Natural killer cell (primary cell): ENCODE measurements around the gene GRM7. TPM values are rescaled to one million over a fixed set of nuclear protein-coding genes. Genes with fewer than 3 reads are reported as not detected.

Experiments used
- ATAC-seq, 3 donors: fragments of 150-1000 bp in 2 of 3; fragments of 200-7000 bp in 1 of 3; cut with Tn5 transposase; 1 replicate in 1 of 3; 2 replicates in 2 of 3; pipeline ENCODE4 v1.10.0; 2021; ENCODE audit warnings: mild to moderate bottlenecking in 2 of 3, moderate library complexity in 2 of 3
- DNase-seq, 2 donors: peaks; one replicate each; pipeline versions ENCODE4 v3.0.0 to v3.0.0-alpha.2; 2013 to 2021; ENCODE audit warnings: mixed read lengths in 1 of 2
- H3K27ac ChIP-seq: one replicate; pipeline ENCODE4 v1.5.1; 2013; ENCODE audit warnings: mild to moderate bottlenecking, low read length
- H3K27me3 ChIP-seq: one replicate; pipeline ENCODE4 v1.6.1; 2013; ENCODE audit warnings: low read length; ENCODE audit not compliant: control insufficient read depth, insufficient read depth
- H3K36me3 ChIP-seq: one replicate; pipeline ENCODE4 v1.6.1; 2013; ENCODE audit warnings: low read length; ENCODE audit not compliant: control insufficient read depth, insufficient read depth
- H3K4me1 ChIP-seq: one replicate; pipeline ENCODE4 v1.6.1; 2013; ENCODE audit warnings: low read length; ENCODE audit not compliant: control insufficient read depth, insufficient read depth
- H3K4me3 ChIP-seq: one replicate; pipeline ENCODE4 v1.5.1; 2013; ENCODE audit warnings: low read length
- H3K9me3 ChIP-seq: one replicate; pipeline ENCODE4 v1.6.1; 2013; ENCODE audit warnings: low read length; ENCODE audit not compliant: control insufficient read depth, insufficient read depth
- H3K27ac Mint-ChIP-seq, 2 donors: one replicate each; pipeline ENCODE4 v1.8.0; 2022; ENCODE audit warnings: mild to moderate bottlenecking in 2 of 2, mixed read lengths in 2 of 2, moderate library complexity in 1 of 2
- H3K27me3 Mint-ChIP-seq, 2 donors: one replicate each; pipeline ENCODE4 v1.8.0; 2022; ENCODE audit warnings: low read depth in 2 of 2, mixed read lengths in 2 of 2
- H3K36me3 Mint-ChIP-seq: one replicate; pipeline ENCODE4 v1.8.0; 2022; ENCODE audit warnings: mixed read lengths
- H3K4me1 Mint-ChIP-seq, 2 donors: one replicate each; pipeline ENCODE4 v1.8.0; 2022; ENCODE audit warnings: mixed read lengths in 2 of 2
- H3K4me3 Mint-ChIP-seq: one replicate; pipeline ENCODE4 v1.8.0; 2022; ENCODE audit warnings: mild to moderate bottlenecking, moderate library complexity, mixed read lengths
- H3K9me3 Mint-ChIP-seq, 2 donors: one replicate each; pipeline ENCODE4 v1.8.0; 2022; ENCODE audit warnings: mixed read lengths in 2 of 2
- WGBS: methylation state at CpG from one replicate; pipeline ENCODE4 v1.1.7; 2013; ENCODE audit warnings: missing lambda C conversion rate; ENCODE audit not compliant: insufficient coverage; 5-methylcytosine and 5-hydroxymethylcytosine counted together
- intact Hi-C: fragments of 100-400 bp; cut with micrococcal nuclease; formaldehyde crosslinking; loops from one replicate; pipeline ENCODE4 v1.14.2; 2022
- total RNA-seq, 4 donors: library from RNA; stranded (reverse); fragments of 120-200 nt in 1 of 4; gene quantifications; one replicate each; pipeline versions ENCODE4 v1.2.3 to v1.2.4, GENCODE V29; 2013 to 2022
- TF ChIP-seq, protein P1 (sequence below): fragments of 200-600 bp; IDR thresholded peaks from one replicate; pipeline ENCODE4 v1.8.0; 2022; ENCODE audit warnings: antibody characterized with exemption

The GRM7 gene
- total RNA-seq, 3 donors from 2014 or later (not counting 1 experiment from before 2014, with no cell fraction given), result not detected

DNA sequence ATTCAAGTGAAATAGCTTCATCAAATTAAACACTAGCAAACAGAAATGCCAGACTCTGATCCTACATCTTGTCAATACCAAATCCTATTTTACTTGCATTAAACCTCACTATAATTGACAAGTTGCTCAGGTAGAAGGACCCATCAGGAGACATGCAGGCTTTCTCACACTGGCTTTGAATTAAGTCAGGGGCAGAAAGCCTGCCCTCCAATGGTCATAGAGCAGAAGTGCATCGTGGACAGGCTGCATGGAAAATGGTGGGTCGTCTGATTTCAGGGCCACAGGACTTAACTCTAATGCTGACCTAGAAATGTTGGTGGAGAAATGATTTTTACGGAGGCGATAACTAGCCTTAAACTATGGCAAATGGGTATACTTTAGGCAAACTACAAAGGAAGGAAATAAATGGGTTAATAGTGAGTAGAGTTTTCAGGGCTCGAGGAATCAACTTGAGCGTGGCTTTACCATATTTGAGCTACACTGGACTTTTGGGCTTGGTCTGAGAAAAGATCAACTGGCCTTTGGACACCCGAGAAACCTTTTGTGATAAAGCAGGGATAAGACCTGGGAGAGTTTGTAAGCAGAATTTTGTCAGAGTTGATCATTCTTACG, 283.9 kb downstream of the GRM7 start:
- Histone ChIP-seq H3K36me3 (no peaks in the 10 kb centered on the region), H3K27ac (no peak overlapping the region), H3K4me3 (no peak overlapping the region), H3K4me1 (no peaks in the 10 kb centered on the region), H3K27me3 (no peaks in the 10 kb centered on the region), H3K9me3 (no peaks in the 10 kb centered on the region)
- Mint-ChIP-seq H3K27me3 (no peaks in the 10 kb centered on the region), H3K4me3 (no peak overlapping the region), H3K27ac (no peak overlapping the region), H3K4me1 (no peaks in the 10 kb centered on the region), H3K36me3 (no peaks in the 10 kb centered on the region), H3K9me3 (no peaks in the 10 kb centered on the region)
- no peak for DNase-seq
- TF ChIP-seq, protein P1, sequence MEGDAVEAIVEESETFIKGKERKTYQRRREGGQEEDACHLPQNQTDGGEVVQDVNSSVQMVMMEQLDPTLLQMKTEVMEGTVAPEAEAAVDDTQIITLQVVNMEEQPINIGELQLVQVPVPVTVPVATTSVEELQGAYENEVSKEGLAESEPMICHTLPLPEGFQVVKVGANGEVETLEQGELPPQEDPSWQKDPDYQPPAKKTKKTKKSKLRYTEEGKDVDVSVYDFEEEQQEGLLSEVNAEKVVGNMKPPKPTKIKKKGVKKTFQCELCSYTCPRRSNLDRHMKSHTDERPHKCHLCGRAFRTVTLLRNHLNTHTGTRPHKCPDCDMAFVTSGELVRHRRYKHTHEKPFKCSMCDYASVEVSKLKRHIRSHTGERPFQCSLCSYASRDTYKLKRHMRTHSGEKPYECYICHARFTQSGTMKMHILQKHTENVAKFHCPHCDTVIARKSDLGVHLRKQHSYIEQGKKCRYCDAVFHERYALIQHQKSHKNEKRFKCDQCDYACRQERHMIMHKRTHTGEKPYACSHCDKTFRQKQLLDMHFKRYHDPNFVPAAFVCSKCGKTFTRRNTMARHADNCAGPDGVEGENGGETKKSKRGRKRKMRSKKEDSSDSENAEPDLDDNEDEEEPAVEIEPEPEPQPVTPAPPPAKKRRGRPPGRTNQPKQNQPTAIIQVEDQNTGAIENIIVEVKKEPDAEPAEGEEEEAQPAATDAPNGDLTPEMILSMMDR, result no peak
- WGBS, result 66% methylated on average over 8 of the region's 8 CpGs
- ATAC-seq, result no peak
- intact Hi-C loops, result no loop called here

DNA sequence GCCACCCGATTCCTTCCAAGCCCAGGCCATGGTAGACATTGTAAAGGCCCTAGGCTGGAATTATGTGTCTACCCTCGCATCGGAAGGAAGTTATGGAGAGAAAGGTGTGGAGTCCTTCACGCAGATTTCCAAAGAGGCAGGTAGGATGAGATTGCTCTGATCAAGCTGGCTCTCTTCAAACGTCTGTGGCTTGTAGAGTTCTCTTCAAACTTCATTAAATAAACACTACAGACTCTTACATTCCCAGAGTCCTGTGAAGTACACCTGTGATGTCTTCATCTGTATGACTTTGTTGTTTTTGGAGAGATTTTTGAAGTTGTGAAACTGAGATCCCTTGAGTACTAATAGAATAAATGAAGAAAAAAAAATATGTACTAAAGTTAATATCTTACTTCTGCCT, 285.6 kb downstream of the GRM7 start:
- no peaks in the 10 kb centered on the region for H3K9me3 ChIP-seq
- no peaks in the 10 kb centered on the region for H3K9me3 Mint-ChIP-seq
- no peaks in the 10 kb centered on the region for H3K27me3 Mint-ChIP-seq
- intact Hi-C loops, result no loop called here
- WGBS, result 81% methylated on average over 3 of the region's 5 CpGs
- no peak for DNase-seq
- H3K4me1 ChIP-seq, result no peaks in the 10 kb centered on the region
- H3K36me3 Mint-ChIP-seq, result no peaks in the 10 kb centered on the region
- no peak overlapping the region for H3K27ac ChIP-seq
- no peak for ATAC-seq
- no peaks in the 10 kb centered on the region for H3K4me1 Mint-ChIP-seq
- TF ChIP-seq, protein P1, result no peak
- no peak overlapping the region for H3K4me3 Mint-ChIP-seq
- H3K27me3 ChIP-seq, result no peaks in the 10 kb centered on the region
- H3K4me3 ChIP-seq, result no peak overlapping the region
- no peaks in the 10 kb centered on the region for H3K36me3 ChIP-seq
- no peak overlapping the region for H3K27ac Mint-ChIP-seq

DNA sequence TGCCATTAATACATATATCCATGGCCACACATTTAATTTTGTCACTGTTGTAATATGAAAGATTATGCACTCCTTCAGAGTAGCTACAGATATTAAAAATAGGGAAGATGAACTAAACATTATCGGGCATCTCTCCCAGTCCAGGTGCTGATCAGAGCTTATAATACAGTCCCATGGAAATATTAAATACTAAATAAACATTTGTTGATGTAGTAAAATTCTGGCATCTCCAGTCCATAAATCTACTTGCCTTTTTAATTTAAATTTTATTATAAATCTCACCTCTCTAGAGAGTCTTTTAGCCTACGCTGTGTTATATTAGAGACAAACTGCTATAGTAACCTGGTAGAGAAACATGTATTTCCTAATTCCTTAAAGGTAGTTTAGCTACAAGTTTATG, 297.6 kb downstream of the GRM7 start:
- Histone ChIP-seq H3K4me3 (no peak overlapping the region), H3K36me3 (no peaks in the 10 kb centered on the region), H3K27me3 (no peaks in the 10 kb centered on the region), H3K4me1 (no peaks in the 10 kb centered on the region), H3K27ac (no peak overlapping the region), H3K9me3 (no peaks in the 10 kb centered on the region)
- Mint-ChIP-seq H3K27me3 (peaks cover 0 to 11% of the 10 kb centered on the region in 2 donors), H3K27ac (no peak overlapping the region), H3K9me3 (peaks cover 0 to 5% of the 10 kb centered on the region in 2 donors), H3K36me3 (no peaks in the 10 kb centered on the region), H3K4me1 (no peaks in the 10 kb centered on the region), H3K4me3 (no peak overlapping the region)
- WGBS, result no CpG with 5 or more reads among the region's 2 CpGs
- TF ChIP-seq, protein P1, result no peak
- intact Hi-C loops, result no loop called here
- ATAC-seq (no peak), DNase-seq (no peak)

GRCh38 chr3:7160689-7161088, 299.8 kb downstream of the GRM7 start:
- Histone ChIP-seq H3K27me3 (no peaks in the 10 kb centered on the region), H3K27ac (no peak overlapping the region), H3K36me3 (no peaks in the 10 kb centered on the region), H3K4me1 (no peaks in the 10 kb centered on the region), H3K4me3 (no peak overlapping the region), H3K9me3 (no peaks in the 10 kb centered on the region)
- no peak for DNase-seq
- WGBS, result 80% methylated on average over 2 of the region's 2 CpGs
- intact Hi-C loops, result no loop called here
- H3K4me3 Mint-ChIP-seq, result no peak overlapping the region
- H3K27ac Mint-ChIP-seq, result no peak overlapping the region
- no peaks in the 10 kb centered on the region for H3K4me1 Mint-ChIP-seq
- TF ChIP-seq, protein P1, result no peak
- peaks cover 0 to 13% of the 10 kb centered on the region in 2 donors for H3K27me3 Mint-ChIP-seq
- H3K36me3 Mint-ChIP-seq, result no peaks in the 10 kb centered on the region
- H3K9me3 Mint-ChIP-seq, result peaks cover 0 to 5% of the 10 kb centered on the region in 2 donors
- no peak for ATAC-seq
